GM12891 (cell line): ENCODE results near the gene DCLRE1A. TPM values are rescaled to one million over a fixed set of nuclear protein-coding genes. Genes with fewer than 3 reads are reported as not detected.

Source experiments
- DNase-seq: peaks from one replicate; pipeline ENCODE4 v3.0.0; 2011; ENCODE audit warnings: low spot score; ENCODE audit not compliant: insufficient read length
- FAIRE-seq: peaks from 2 replicates; lab custom pipeline; 2011; peaks lifted over from hg19 to GRCh38; lab: Jason Lieb, UNC
- PAX5 ChIP-seq: IDR thresholded peaks from 2 replicates; pipeline ENCODE4 v1.6.1; 2011; ENCODE audit warnings: low read length, moderate library complexity, mild to moderate bottlenecking; ENCODE audit not compliant: insufficient read depth, severe bottlenecking
- POLR2A ChIP-seq: IDR thresholded peaks from 2 replicates; pipeline ENCODE4 v1.6.1; 2011; ENCODE audit warnings: low read depth, low read length, control low read depth
- POLR2AphosphoS5 ChIP-seq: IDR thresholded peaks from 2 replicates; pipeline ENCODE4 v1.6.1; 2011; ENCODE audit warnings: low read depth, low read length, control low read depth
- POU2F2 ChIP-seq: IDR thresholded peaks from 2 replicates; pipeline ENCODE4 v1.6.1; 2011; ENCODE audit warnings: low read depth, mild to moderate bottlenecking, control low read depth, low read length, moderate library complexity
- SPI1 ChIP-seq: IDR thresholded peaks from 2 replicates; pipeline ENCODE4 v1.6.1; 2011; ENCODE audit warnings: low read depth, low read length, control low read depth
- TAF1 ChIP-seq: IDR thresholded peaks from 2 replicates; pipeline ENCODE4 v1.6.1; 2011; ENCODE audit warnings: low read depth, low read length, control low read depth
- polyA plus RNA-seq: library from polyadenylated mRNA; unstranded; fragments of >200 nt; gene quantifications from one replicate; pipeline ENCODE4 v1.2.1, GENCODE V29; 2012; ENCODE audit warnings: low read depth, missing spikeins, inconsistent platforms; ENCODE audit not compliant: missing spikeins

The DCLRE1A gene
- polyA plus RNA-seq: 6.6 TPM

- peak; percentile 95 for FAIRE-seq
- TF ChIP-seq POU2F2: no peak; the same call in 1 of the 2 replicates
- no peak for TF ChIP-seq POLR2AphosphoS5
- TF ChIP-seq SPI1: no peak
- no peak for TF ChIP-seq TAF1
- TF ChIP-seq PAX5: no peak
- TF ChIP-seq POLR2A: no peak
- DNase-seq: peak; percentile 25
Observed at GRCh38 chr10:113854013-113854760, at the start of gene DCLRE1A, which contains the start of gene NHLRC2. Gene DCLRE1A, minus strand, starts transcription at chr10:113854082. Its CDS starts 900 bp downstream, at chr10:113853182. Gene NHLRC2, plus strand, starts transcription at chr10:113854661. Its CDS starts 212 bp downstream, at chr10:113854873.

GRCh38 chr10:113899952-113900598 lies 46.2 kb upstream of the DCLRE1A start:
- no peak for DNase-seq
- TF ChIP-seq SPI1 (no peak), PAX5 (no peak), TAF1 (no peak), POLR2AphosphoS5 (no peak), POLR2A (no peak), POU2F2 (no peak)
- FAIRE-seq: no peak

GRCh38 chr10:113897693-113898618 lies 44.1 kb upstream of the DCLRE1A start:
- no peak for TF ChIP-seq PAX5
- TF ChIP-seq POLR2A: no peak
- TF ChIP-seq POLR2AphosphoS5: no peak
- TF ChIP-seq SPI1: no peak
- no peak for TF ChIP-seq POU2F2
- TF ChIP-seq TAF1: no peak
- DNase-seq (no peak), FAIRE-seq (peak; percentile 13)

GRCh38 chr10:113895018-113895417 lies 41.1 kb upstream of the DCLRE1A start:
- DNase-seq: no peak
- no peak for FAIRE-seq
- TF ChIP-seq POLR2A: no peak
- no peak for TF ChIP-seq TAF1
- no peak for TF ChIP-seq POU2F2

- TF ChIP-seq POU2F2 (no peak), POLR2AphosphoS5 (no peak), TAF1 (no peak), PAX5 (no peak), SPI1 (no peak), POLR2A (no peak)
- no peak for FAIRE-seq
- no peak for DNase-seq
Observed at GRCh38 chr10:113894581-113894980, 40.7 kb upstream of the DCLRE1A start.

- TF ChIP-seq PAX5 (no peak), SPI1 (no peak), TAF1 (no peak), POLR2A (no peak), POLR2AphosphoS5 (no peak), POU2F2 (no peak)
- no peak for DNase-seq
- no peak for FAIRE-seq
Observed at GRCh38 chr10:113893570-113893969, 39.7 kb upstream of the DCLRE1A start.

GRCh38 chr10:113891476-113891875 lies 37.6 kb upstream of the DCLRE1A start:
- DNase-seq: no peak
- TF ChIP-seq POLR2A (no peak), SPI1 (no peak), TAF1 (no peak), POU2F2 (no peak)
- peak; percentile 71 for FAIRE-seq

GRCh38 chr10:113890769-113891168 lies 36.9 kb upstream of the DCLRE1A start:
- TF ChIP-seq POLR2AphosphoS5: no peak
- TF ChIP-seq POLR2A: no peak
- TF ChIP-seq POU2F2: no peak
- TF ChIP-seq SPI1: no peak
- TF ChIP-seq TAF1: no peak
- no peak for TF ChIP-seq PAX5
- no peak for DNase-seq
- FAIRE-seq: peak; percentile 63

GRCh38 chr10:113889911-113890310 lies 36.0 kb upstream of the DCLRE1A start:
- DNase-seq: no peak
- TF ChIP-seq SPI1 (no peak), POU2F2 (no peak), POLR2A (no peak)
- FAIRE-seq: no peak
